GM18858 (cell line): ENCODE measurements around the gene NRROS.
A peak's percentile ranks its signal among the peaks of the same experiment; 100 is the strongest.
"Not testable (repeated sequence)": the region's sequence is repeated elsewhere in the genome, so short reads cannot be mapped to it uniquely, and the experiment has no call there.

Experiments used
- ATAC-seq: cut with Tn5 transposase; IDR thresholded peaks from one replicate; pipeline ENCODE4 v1.9.1; 2021; ENCODE audit not compliant: unreplicated experiment

The NRROS gene

DNA sequence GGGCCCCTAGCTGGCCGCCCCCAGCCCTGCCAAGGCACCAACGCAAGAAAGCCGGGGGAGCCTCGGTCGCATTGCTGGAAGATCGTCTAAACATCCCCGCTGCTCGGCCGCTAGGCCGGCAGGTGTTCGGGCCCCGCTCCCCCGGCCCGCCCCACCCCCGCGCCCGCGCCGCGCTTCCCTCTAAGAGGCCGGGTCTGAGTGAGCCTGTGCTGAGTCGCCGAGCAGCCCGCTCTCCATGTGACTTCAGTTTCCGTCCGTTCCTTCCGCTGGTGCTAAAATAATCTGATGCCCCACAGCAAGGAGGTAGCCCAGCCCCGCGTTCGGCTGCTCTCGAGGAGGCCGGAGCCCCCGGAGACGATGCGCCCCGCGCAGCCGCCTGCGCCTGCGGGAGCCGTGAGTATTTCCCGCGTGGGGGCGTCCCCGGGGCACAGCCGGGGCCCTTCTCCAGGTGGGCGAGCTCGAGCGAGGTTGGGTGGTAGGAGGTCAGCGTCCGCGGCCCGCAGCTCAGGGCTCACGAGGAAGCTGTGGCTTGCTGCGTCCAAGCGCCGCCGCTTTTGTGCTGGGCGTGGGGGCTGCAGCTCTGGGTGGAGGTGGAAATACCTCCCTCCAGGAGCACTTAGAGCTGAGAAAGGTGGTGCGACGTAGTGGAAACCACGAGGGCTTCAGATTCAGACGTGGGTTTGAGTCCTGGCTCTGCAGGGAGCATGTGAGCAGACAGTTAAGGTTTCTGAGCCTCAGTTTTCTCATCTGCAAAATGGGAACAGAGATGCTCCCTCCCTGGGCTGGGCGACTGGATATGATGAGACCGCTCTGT lies at the start of gene NRROS:
Gene NRROS, plus strand, starts transcription at position 212 of the 814 bp plus-strand sequence. CDS start 14,846 bp downstream, outside the sequence.
- ATAC-seq, result no peak

DNA sequence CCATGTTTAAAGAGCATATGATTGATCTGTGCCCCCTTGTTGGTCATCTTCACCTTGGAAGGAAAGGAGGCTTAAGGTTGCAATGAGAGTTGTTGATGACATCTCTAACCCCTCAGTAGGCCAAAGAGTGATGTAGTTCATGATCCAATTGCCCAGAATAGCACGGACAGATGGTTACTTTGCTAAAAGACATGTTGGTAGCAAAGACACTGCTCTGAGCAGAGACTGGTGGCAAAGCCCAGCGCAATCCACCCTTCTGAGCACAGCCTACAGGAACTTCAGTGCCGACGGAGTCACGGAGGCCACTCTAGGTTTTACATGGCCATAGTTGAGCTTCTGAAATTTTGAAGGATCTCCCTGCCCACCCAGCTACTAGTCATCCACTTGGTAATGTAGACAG lies 49.2 kb upstream of the NRROS start:
- no peak for ATAC-seq

DNA sequence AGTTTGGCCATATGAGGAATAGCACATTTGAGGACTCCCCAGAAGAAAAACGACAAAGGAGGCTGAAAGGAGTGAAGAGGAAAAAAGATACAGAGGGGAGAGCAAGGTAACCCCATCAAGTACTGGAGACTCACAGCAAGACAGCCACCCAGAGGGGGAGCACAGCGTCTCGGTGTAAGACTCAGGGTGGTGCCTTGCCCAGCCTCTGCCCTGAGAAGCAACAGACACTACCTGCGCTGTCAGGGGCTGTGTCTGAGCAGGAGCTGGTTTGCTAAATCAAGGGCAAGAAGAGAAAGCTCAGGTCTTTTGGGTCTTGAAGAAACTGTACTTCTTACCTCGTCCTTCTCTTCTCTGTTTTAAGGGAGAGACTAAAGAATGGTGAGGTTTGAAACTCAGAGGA lies 43.1 kb upstream of the NRROS start:
- ATAC-seq, result no peak

DNA sequence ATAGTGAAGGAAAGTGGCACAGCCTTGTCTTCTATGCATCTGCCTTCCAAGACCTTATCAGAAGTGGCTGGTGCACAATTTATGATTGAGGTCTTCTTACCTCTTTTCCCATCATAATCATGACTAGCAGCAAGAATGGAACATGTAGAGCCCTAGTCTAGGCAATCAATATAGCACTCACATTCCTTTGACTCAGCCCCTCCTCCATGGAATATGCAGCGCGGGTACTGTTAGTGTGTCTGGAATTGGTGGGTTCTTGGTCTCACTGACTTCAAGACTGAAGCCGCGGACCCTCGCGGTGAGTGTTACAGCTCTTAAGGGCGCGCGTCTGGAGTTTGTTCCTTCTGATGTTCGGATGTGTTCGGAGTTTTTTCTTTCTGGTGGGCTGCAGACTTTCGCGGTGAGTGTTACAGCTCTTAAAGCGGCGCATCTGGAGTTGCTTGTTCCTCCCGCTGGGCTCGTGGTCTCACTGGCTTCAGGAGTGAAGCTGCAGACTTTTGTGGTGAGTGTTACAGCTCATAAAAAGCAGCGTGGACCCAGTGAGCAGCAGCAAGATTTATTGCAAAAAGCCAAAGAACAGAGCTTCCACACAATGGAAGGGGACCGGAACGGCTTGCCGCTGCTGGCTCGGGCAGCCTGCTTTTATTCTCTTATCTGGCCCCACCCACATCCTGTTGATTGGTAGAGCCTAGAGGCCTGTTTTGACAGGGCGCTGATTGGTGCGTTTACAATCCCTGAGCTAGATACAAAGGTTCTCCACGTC lies 41.3 kb upstream of the NRROS start:
- ATAC-seq, result not testable (repeated sequence)

DNA sequence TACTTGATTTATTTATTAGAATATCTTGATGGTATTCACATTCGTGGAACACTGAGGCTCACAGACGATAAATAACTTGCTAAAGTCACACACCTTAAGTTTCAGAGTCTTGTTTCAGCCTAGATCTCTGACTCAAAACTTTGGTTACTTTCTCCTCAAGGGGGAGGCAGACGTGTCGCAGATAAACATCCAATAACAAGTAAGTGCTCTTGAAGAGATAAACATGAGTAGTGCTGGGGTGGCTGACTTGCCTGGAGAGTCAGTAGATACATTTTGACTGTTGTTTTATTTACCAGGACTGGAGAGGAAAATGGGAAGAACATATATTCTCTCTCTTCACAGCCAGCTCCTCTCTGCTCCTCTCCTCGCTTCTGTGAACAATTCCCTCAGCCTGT lies 39.8 kb upstream of the NRROS start:
- no peak for ATAC-seq

DNA sequence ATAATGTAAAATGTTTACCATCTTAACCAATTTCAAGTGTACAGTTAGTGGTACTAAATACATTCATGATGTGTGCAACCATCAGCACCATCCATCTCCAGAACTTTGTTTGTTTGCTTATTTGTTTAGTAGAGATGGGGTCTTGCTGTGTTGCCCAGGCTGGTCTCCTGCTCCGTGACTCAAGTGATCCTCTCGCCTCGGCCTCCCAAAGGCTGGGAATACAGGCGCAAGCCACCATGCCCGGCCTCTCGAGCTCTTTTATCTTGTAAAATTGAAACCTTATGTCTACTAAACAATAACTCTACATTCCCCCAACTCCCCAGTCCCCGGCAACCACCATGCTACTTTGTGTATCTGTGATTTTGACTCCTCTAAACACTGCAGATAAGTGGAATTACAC lies 39.1 kb upstream of the NRROS start:
- ATAC-seq, result no peak

DNA sequence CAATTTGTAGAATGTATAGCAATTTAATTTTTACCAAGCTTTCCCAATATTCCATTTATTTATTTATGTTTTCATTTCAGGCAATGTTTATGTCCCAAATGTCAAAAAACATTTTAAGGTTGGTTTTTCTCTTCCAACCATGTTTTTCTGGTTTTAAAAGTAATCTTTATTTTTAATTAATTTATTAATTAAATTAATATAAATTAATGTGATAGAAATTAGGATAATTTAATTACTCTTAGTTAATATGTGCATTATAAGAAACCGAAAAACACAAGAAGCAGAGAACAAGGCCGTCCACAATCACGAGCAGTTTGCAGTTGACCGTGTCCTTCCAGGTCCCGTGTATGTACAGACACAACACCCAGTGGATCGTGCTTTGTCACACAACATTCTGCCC lies 36.8 kb upstream of the NRROS start:
- ATAC-seq, result no peak

DNA sequence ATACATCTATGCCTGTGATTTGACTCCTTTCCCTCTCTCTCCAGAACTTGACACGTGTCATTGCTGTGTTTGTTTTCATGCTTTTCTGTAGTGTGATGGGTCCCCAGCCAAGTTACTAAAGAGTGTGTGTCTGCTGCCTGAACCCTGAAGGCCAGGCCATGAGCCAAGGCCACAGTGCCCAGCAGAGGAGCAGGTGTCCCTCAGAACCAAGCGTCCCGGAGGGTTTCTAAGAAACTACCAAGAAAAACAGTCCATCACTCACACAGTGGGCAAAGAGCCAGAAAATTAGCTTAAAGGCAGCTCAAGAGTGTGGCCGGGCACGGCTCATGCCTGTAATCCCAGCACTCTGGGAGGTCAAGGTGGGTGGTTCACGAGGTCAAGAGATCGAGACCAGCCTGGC lies 35.8 kb upstream of the NRROS start:
- no peak for ATAC-seq

DNA sequence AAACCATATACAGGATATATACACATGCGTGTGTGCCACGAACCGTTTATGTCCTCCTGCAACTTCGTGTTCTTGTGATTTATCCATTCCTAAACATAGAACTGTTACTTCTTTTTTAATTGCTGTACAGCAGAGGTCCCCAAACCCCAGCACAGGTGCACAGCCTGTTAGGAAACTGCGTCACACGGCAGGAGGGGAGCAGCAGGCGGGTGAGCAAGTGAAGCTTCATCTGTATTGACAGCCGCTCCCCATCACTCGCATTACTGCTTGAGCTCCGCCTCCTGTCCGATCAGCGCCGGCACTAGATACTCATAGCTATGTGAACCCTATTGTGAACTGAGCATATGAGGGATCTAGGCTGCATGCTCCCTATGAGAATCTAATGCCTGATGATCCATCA lies 34.9 kb upstream of the NRROS start:
- no peak for ATAC-seq

DNA sequence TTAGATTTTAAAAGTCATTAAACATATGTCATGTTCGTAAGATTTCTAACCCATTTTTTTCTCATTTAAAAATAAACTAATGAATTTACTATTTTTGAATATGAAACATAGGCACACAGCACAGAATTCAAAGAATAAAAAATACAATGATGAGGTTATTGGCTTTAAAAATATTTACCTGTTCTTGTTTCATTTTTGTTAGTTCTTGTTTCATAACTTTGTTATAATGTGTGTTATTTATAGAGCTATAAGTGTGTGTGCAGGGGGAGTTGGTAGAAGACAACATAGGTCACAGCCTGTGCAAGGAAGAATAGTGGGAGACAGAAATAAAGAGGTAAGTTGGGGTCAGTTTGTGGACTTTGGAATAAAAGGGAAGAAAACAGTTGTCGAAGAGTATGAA lies 30.8 kb upstream of the NRROS start:
- ATAC-seq, result no peak

DNA sequence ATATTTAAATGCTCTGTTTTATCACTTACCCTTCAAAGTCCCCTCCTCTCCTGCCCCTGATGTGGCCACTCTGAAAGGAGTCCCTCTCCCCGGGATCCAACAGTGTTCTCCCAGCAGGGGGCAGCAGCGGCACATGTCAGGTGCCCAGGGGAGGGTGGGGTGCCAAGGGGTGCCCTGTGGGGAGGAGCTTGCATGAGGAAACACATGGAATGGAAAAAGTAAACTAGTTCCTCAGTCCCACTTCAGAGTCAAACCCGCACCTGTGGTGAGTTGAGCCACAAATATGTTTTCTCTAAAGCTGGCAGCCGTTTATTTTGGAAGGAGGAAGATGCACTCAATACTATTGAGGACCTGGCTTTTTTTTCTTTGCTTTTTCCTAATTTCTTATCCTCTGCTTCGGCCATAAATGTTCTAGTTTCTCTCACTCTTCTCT lies 30.1 kb upstream of the NRROS start:
- peak; percentile 38 for ATAC-seq

DNA sequence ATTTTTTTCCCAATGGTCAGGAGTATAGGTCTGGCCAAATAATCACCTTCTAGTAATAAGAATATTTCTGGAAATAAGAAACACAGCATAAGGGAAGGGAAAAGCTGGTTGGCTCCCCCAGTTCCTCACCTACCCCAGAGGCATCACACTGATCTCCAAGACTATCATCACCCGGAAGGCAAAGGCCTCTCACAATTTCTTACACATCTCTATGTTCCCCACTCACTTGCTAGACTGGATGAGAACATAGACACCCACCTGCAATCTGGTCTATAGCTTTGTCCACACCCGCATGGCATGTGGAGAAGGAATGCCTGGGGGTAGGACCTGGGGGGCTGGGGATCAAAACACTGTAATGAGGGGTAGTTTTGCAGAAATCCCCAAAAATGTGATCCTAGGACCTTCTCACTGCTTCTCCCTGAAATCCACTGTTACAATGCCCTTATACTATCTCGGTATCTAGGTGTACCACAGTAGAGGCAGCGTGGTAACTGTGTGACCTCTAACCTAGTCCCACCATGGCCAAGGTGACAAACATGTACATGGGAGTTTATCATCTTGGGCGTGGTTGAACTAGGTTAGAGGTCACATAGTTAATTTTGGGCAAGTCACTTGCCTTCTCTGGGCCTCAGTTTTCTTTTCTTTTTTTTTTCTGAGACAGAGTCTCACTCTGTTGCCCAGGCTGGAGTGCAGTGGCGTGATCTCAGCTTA lies 29.5 kb upstream of the NRROS start:
- ATAC-seq, result no peak

DNA sequence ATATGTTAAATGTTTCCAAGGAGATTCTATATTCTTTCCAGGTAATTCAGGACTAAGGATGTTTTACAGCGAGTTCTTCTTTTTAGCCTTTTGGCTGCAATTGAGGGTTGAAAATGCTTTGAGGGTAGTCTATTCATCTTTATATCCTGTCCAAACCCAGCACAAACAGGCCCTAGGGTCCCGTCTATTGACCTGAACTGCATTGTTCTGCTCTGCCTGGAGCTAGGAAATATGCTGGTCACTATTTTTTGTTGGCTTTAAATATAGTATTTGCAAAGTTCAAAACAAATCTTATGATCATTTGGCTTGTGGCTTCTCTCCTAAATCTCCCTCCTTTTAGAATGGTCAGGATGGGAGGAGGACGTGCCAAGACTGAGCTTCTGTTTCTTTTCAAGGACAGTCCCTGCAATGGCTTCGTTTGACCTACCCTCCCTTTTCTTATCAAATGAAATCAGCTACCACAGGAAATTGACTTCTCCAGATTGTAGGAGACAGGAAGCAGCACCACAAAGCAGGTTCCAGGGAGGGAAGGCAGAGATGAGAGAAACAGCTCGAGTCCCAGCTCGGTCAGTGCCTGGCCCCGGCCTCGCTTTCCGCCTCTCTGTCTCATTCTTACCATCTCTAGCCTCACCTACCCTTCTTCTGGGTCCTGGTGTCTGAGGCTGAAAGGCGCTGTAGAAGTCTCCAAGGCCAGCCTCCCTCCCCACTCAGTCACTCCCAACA lies 27.6 kb upstream of the NRROS start:
- ATAC-seq, result no peak

DNA sequence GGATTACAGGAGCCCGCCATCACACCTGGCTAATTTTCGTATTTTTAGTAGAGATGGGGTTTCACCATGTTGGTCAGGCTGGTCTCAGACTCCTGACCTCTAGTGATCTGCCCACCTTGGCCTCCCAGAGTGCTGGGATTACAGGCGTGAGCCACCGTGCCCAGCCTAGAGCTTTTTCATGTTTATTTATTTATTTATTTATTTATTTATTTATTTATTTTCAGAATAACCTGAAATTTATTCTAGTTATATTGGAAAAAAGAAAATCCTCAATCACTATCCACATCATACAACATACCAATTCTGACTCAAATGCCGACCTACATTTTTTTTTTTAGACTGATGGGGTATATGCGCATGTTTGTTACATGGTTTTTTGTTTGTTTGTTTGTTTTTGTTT lies 24.3 kb upstream of the NRROS start:
- ATAC-seq, result not testable (repeated sequence)

DNA sequence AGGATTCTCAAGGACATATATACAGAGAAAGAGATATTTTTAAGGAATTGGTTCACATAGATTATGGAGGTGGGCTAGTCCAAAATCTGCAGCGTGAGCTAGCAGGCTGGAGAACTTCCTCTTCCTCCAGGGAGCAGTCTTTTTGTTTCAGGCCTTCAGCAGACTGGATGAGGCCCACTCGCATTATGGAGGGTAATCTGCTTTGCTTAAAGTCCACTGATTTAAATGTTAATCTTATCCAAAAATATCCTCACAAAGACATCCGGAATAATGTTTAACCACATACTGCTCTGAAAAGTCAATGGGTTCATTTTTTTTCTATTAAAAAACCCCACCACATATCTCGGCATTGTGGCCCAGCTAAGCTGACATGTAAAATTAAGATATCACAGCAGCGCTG lies 22.2 kb upstream of the NRROS start:
- ATAC-seq, result no peak

DNA sequence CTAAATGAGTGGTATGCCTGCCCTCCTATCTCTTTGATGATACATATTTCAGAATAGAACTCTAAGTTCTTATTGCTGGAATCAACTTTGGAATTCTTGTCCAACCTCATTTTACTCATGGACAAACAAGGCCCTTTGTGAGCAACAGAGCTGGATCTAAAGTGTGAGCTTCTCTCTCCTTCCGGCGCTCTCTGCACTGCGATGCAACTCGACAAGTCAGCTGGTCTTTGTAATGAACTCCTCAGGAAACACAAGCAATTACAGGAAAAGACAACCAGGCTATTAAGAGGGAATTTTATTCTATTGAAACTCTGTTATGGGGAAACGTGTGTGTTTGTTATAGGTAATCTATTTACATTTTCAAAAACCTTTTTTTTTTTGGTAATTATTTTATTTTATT lies 20.3 kb upstream of the NRROS start:
- no peak for ATAC-seq

DNA sequence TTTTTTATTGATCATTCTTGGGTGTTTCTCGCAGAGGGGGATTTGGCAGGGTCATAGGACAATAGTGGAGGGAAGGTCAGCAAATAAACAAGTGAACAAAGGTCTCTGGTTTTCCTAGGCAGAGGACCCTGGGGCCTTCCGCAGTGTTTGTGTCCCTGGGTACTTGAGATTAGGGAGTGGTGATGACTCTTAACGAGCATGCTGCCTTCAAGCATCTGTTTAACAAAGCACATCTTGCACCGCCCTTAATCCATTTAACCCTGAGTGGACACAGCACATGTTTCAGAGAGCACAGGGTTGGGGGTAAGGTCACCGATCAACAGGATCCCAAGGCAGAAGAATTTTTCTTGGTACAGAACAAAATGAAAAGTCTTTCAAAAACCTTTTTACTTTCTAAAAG lies 19.9 kb upstream of the NRROS start:
- not testable (repeated sequence) for ATAC-seq

DNA sequence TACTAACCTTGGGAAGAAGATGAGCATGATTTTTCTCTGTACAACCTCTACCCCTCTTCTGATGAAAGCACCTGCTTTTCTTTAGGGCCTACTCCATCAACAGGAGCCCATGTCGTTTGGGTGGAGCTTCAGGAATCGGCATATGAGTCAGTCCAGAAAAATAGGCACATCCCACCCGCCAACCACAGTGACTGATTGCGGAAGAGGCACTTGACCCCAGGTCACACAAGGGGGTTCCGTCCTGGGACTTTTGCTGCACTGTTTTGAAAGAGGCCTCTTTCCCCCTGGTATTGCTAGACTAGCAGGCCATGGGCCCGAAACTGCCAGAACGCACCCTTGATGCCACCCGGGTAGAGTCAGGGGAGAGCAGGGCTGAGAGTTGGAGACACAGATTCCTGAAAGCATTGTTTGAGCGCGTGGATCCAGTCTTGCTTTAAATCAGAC lies 19.3 kb upstream of the NRROS start:
- ATAC-seq, result no peak

DNA sequence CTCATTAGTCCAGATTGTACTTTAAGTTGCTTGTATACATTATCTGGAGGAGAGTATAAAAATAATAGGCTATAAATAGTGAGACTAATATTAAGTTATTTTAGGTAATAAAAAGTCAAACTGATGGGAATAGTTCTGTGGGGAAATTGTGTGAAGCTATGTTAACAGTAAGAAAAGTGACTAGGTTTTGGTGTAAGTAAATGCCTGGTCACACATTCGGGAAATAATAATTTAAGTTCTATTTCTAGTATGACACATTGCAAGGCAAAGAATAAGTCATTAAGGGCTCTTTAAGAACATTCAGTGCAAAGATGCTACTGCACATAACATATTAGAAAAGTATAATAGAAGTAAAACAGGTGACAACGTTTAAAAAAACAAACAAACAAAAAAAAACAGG lies 18.8 kb upstream of the NRROS start:
- no peak for ATAC-seq

DNA sequence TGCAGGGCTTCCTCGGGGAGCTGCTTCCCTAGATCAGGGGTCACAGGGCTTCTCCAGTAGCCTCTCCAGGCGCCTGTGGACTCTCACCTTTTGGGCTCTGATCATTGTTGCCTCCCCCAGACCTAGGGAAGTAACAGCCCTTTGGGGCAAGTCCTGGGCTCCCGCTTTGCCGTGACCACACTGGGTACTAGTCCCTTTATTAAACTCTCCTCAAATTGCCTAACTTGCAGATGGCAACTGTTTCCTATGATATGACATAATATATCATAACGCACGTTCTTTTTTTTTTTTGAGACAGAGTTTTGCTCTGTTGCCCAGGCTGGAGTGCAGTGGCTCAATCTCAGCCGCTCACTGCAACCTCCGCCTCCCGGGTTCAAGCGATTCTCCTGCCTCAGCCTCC lies 17.9 kb upstream of the NRROS start:
- ATAC-seq, result no peak
